ENCODE data around the gene UBE2M. TPM values are rescaled to one million over a fixed set of nuclear protein-coding genes. Genes with fewer than 3 reads are reported as not detected.

Gene UBE2M
- polyA plus RNA-seq, 1 donor (not counting 4 experiments of a cell fraction or from before 2014, with no cell fraction given), result 82.6 TPM

DNA sequence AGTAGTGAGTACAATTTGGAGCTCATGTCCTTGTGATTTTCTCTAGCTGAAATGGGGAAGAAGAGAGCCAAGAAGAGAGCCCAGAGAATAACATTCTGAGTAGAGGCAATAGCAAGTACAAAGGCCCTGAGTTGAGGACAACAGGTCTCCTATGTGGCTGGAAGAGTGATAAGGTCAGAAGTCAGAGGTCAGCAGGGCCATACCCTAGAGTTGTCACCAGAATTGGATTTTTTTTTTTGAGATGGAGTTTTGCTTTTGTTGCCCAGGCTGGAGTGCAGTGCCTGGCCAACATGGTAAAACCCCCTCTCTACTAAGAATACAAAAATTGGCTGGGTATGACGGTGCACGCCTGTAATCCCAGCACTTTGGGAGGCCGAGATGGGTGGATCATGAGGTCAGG, 22.6 kb downstream of the UBE2M start:
- H4K20me1 ChIP-seq (ENCODE audit: control insufficient read depth, extremely low read depth, insufficient read depth, low read length), result no peaks in the 10 kb centered on the region
- H3K9me3 ChIP-seq (ENCODE audit: control insufficient read depth, low read depth, low read length), result no peaks in the 10 kb centered on the region
- no peaks in the 10 kb centered on the region for H3K9me1 ChIP-seq (ENCODE audit: control insufficient read depth, extremely low read depth, insufficient read depth, low read length)
- no peak overlapping the region for H3K27ac ChIP-seq (ENCODE audit: control insufficient read depth, insufficient read depth, low read length)
- H3K4me1 ChIP-seq (ENCODE audit: control insufficient read depth, extremely low read depth, insufficient read depth, low read length), result peaks cover 6% of the 10 kb centered on the region
- dilution Hi-C loops (cut with MboI; ENCODE audit: extremely low pct_ligation_motif_present, low sequenced_read_pairs), result no loop called here
- no peak overlapping the region for H3K9ac ChIP-seq (ENCODE audit: control insufficient read depth, extremely low read depth, insufficient read depth, low read length)
- H2AFZ ChIP-seq (ENCODE audit: control insufficient read depth, low read length), result no peak overlapping the region
- H3K4me3 ChIP-seq (ENCODE audit: control insufficient read depth in 2 of 3, extremely low read depth in 1 of 3, insufficient read depth in 2 of 3, low read depth in 1 of 3, low read length in 3 of 3), result no peak overlapping the region
- H3K4me2 ChIP-seq (ENCODE audit: control insufficient read depth, extremely low read depth, insufficient read depth, low read depth, low read length), result no peak overlapping the region
- H3K27me3 ChIP-seq (ENCODE audit: control insufficient read depth, extremely low read depth, insufficient read depth, low read length), result peaks cover 18% of the 10 kb centered on the region
- no peaks in the 10 kb centered on the region for H3K79me2 ChIP-seq (ENCODE audit: control insufficient read depth, insufficient read depth, low read length)
- no peaks in the 10 kb centered on the region for H3K36me3 ChIP-seq (ENCODE audit: control insufficient read depth in 2 of 2, extremely low read depth in 1 of 2, insufficient read depth in 2 of 2, low read length in 2 of 2)
- FAIRE-seq (no peak), DNase-seq (ENCODE audit: low read depth, low spot score) (no peak)
- TF ChIP-seq, protein P1, sequence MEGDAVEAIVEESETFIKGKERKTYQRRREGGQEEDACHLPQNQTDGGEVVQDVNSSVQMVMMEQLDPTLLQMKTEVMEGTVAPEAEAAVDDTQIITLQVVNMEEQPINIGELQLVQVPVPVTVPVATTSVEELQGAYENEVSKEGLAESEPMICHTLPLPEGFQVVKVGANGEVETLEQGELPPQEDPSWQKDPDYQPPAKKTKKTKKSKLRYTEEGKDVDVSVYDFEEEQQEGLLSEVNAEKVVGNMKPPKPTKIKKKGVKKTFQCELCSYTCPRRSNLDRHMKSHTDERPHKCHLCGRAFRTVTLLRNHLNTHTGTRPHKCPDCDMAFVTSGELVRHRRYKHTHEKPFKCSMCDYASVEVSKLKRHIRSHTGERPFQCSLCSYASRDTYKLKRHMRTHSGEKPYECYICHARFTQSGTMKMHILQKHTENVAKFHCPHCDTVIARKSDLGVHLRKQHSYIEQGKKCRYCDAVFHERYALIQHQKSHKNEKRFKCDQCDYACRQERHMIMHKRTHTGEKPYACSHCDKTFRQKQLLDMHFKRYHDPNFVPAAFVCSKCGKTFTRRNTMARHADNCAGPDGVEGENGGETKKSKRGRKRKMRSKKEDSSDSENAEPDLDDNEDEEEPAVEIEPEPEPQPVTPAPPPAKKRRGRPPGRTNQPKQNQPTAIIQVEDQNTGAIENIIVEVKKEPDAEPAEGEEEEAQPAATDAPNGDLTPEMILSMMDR (optimal IDR thresholded peaks at IDR 0.05 in 1 of 3, IDR thresholded peaks at IDR 0.05 in 1 of 3, conservative IDR thresholded peaks at IDR 0.05 in 1 of 3; ENCODE audit: extremely low read depth in 1 of 3, insufficient read depth in 2 of 3, low read length in 3 of 3), result no peak
- no peak for TF ChIP-seq EZH2 (IDR thresholded peaks at IDR 0.05; ENCODE audit: low read length)

DNA sequence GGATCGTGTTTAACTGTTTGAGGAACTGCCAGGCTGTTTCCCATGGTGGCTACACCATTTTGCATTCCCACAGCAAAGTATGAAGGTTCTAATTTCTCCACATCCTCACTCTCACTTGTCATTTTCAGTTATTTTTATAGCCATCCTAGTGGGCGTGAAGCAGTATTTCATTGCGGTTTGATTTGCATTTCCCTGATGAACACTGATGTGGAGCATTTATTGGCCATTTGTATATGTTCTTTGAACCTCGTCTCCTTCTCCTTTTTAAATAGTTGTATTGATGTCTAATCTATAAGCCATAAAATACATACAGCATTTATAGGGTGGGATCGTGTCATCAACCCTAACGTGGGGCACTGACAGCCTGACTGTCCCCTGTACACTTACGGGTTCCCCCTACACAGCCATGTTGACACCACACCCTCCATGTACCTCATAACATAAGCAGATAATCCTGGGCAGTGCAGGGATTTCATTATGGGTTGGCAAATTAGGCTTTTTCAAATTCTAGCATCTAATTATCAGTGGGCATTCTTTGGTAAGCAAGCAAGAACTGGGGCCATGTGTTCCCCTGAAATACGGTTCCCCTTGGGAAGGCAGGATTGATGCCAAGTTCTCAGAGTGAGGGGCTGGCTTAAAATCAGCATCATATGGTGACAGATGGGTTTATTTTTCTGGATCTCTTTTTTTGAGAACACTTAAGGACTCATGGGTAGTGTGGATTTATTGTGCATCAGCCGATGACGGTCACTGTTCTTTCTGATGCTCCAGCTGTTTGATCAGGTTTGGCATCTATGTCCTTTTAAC, 27.2 kb downstream of the UBE2M start:
- dilution Hi-C loops (cut with MboI; ENCODE audit: extremely low pct_ligation_motif_present, low sequenced_read_pairs), result no loop called here
- H3K9ac ChIP-seq (ENCODE audit: control insufficient read depth, extremely low read depth, insufficient read depth, low read length), result no peak overlapping the region
- TF ChIP-seq EZH2 (IDR thresholded peaks at IDR 0.05; ENCODE audit: low read length), result no peak
- TF ChIP-seq, protein P1 (optimal IDR thresholded peaks at IDR 0.05 in 1 of 3, IDR thresholded peaks at IDR 0.05 in 1 of 3, conservative IDR thresholded peaks at IDR 0.05 in 1 of 3; ENCODE audit: extremely low read depth in 1 of 3, insufficient read depth in 2 of 3, low read length in 3 of 3), result no peak
- H3K9me3 ChIP-seq (ENCODE audit: control insufficient read depth, low read depth, low read length), result no peaks in the 10 kb centered on the region
- no peak for FAIRE-seq
- H3K27ac ChIP-seq (ENCODE audit: control insufficient read depth, insufficient read depth, low read length), result no peak overlapping the region
- H3K79me2 ChIP-seq (ENCODE audit: control insufficient read depth, insufficient read depth, low read length), result no peaks in the 10 kb centered on the region
- no peaks in the 10 kb centered on the region for H3K9me1 ChIP-seq (ENCODE audit: control insufficient read depth, extremely low read depth, insufficient read depth, low read length)
- no peaks in the 10 kb centered on the region for H3K4me1 ChIP-seq (ENCODE audit: control insufficient read depth, extremely low read depth, insufficient read depth, low read length)
- no peak overlapping the region for H3K4me2 ChIP-seq (ENCODE audit: control insufficient read depth, extremely low read depth, insufficient read depth, low read depth, low read length)
- H2AFZ ChIP-seq (ENCODE audit: control insufficient read depth, low read length), result no peak overlapping the region
- H3K36me3 ChIP-seq (ENCODE audit: control insufficient read depth in 2 of 2, extremely low read depth in 1 of 2, insufficient read depth in 2 of 2, low read length in 2 of 2), result no peaks in the 10 kb centered on the region
- H4K20me1 ChIP-seq (ENCODE audit: control insufficient read depth, extremely low read depth, insufficient read depth, low read length), result no peaks in the 10 kb centered on the region
- no peak overlapping the region for H3K4me3 ChIP-seq (ENCODE audit: control insufficient read depth in 2 of 3, extremely low read depth in 1 of 3, insufficient read depth in 2 of 3, low read depth in 1 of 3, low read length in 3 of 3)
- peaks cover 7% of the 10 kb centered on the region for H3K27me3 ChIP-seq (ENCODE audit: control insufficient read depth, extremely low read depth, insufficient read depth, low read length)
- no peak for DNase-seq (ENCODE audit: low read depth, low spot score)

Data from keratinocyte (primary cell).